Measurements from ENCODE around the gene HELZ2. TPM values are rescaled to one million over a fixed set of nuclear protein-coding genes. Genes with fewer than 3 reads are reported as not detected.

The HELZ2 gene
- total RNA-seq, 2 experiments from 2014 or later = 6.5 to 8.3 TPM

DNA sequence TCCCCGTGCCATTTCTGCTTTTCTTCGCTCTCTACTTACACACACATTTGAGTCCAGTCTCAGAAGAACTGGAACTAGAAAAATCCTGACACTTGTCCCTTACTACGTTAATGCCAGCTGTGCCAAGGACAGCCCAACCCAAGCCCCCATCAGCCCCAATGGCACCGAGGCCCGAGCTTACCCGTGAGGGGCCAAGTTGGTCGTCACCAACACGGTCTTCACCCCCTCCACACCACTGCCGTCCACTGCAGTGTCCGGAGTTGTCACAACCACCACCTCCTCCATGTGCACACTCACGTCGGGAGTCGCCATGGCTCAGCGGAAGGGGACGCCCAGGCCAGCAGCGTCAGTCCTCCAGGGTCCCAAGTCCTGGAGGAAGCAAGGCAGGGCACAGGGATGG lies 45.0 kb upstream of the HELZ2 start:
- no peak for DNase-seq (ENCODE audit: low spot score)
- H3K27ac ChIP-seq (ENCODE audit: low read depth, low read length, poor library complexity, severe bottlenecking) = no peak overlapping the region
- TF ChIP-seq EZH2phosphoT487 (IDR thresholded peaks at IDR 0.05; ENCODE audit: borderline replicate concordance, low read depth, low read length) = no peak
- TF ChIP-seq, protein P1, sequence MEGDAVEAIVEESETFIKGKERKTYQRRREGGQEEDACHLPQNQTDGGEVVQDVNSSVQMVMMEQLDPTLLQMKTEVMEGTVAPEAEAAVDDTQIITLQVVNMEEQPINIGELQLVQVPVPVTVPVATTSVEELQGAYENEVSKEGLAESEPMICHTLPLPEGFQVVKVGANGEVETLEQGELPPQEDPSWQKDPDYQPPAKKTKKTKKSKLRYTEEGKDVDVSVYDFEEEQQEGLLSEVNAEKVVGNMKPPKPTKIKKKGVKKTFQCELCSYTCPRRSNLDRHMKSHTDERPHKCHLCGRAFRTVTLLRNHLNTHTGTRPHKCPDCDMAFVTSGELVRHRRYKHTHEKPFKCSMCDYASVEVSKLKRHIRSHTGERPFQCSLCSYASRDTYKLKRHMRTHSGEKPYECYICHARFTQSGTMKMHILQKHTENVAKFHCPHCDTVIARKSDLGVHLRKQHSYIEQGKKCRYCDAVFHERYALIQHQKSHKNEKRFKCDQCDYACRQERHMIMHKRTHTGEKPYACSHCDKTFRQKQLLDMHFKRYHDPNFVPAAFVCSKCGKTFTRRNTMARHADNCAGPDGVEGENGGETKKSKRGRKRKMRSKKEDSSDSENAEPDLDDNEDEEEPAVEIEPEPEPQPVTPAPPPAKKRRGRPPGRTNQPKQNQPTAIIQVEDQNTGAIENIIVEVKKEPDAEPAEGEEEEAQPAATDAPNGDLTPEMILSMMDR (conservative IDR thresholded peaks at IDR 0.05; ENCODE audit: low read length) = no peak
- no peaks in the 10 kb centered on the region for H3K9me2 ChIP-seq (ENCODE audit: insufficient read depth, low read length)
- no TSS peak for BruUV-seq (replicated peaks)
- H3K9me3 ChIP-seq (ENCODE audit: low read length) = no peaks in the 10 kb centered on the region
- H3K4me3 ChIP-seq (ENCODE audit: low read depth, low read length, poor library complexity, severe bottlenecking) = no peak overlapping the region
- H2AFZ ChIP-seq (ENCODE audit: low read length) = no peak overlapping the region
- H3K4me1 ChIP-seq (ENCODE audit: insufficient read depth, low read length, poor library complexity, severe bottlenecking) = no peaks in the 10 kb centered on the region
- H4K20me1 ChIP-seq (ENCODE audit: insufficient read depth, low read length) = no peaks in the 10 kb centered on the region
- intact Hi-C loops (cut with micrococcal nuclease; ENCODE audit: unreplicated experiment) = no loop called here
- H3K36me3 ChIP-seq (ENCODE audit: insufficient read depth, low read length) = peaks cover 43% of the 10 kb centered on the region
- POLR2A ChIA-PET = no interaction called here
- H3K79me2 ChIP-seq (ENCODE audit: insufficient read depth, low read depth, low read length) = peaks cover 11% of the 10 kb centered on the region; the same call in 1 of the 2 replicates
- no peak overlapping the region for H3K4me2 ChIP-seq (ENCODE audit: low read length)
- CTCF ChIA-PET (ENCODE audit: unreplicated experiment) = no interaction called here

DNA sequence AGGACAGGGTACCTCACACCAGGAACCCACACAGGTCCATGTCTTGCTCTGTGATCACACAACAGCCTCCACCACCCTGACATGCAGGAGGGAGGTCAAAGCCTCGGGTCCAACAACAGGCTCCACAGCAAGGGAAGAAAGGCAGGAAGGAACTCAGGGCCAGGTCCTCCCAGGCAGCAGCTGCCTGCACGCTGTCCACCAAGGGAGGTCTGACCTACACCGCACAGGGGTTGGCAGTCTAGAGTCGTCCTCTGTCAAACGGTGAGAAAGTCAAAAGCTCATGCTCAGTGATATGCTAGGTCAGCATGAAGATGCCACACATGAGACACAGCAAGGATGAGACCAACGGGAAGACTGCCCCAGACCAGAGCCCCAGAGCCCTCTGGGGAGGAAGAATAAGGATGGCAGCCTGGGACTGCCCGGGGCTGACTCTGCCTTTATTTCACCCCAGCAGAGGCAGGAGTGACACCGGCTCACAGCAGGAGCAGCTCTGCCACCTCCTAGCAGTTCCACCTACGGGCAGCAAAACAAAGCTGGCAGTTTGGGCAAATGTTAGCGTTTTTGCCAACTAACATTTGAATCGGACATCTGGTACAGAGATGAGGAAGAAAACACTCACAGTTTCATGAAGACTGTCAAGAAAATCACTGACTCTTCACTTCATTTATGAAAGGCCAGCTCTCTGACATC lies 44.4 kb upstream of the HELZ2 start:
- H3K4me3 ChIP-seq (ENCODE audit: low read depth, low read length, poor library complexity, severe bottlenecking) = no peak overlapping the region
- BruUV-seq (replicated peaks) = no TSS peak
- no peaks in the 10 kb centered on the region for H3K9me2 ChIP-seq (ENCODE audit: insufficient read depth, low read length)
- TF ChIP-seq, protein P1 (conservative IDR thresholded peaks at IDR 0.05; ENCODE audit: low read length) = no peak
- no peak for TF ChIP-seq EZH2phosphoT487 (IDR thresholded peaks at IDR 0.05; ENCODE audit: borderline replicate concordance, low read depth, low read length)
- no peak for DNase-seq (ENCODE audit: low spot score)
- H3K4me2 ChIP-seq (ENCODE audit: low read length) = no peak overlapping the region
- H3K79me2 ChIP-seq (ENCODE audit: insufficient read depth, low read depth, low read length) = peaks cover 11% of the 10 kb centered on the region; the same call in 1 of the 2 replicates
- ChIA-PET CTCF (ENCODE audit: unreplicated experiment) (no interaction called here), POLR2A (no interaction called here)
- H4K20me1 ChIP-seq (ENCODE audit: insufficient read depth, low read length) = no peaks in the 10 kb centered on the region
- no peaks in the 10 kb centered on the region for H3K4me1 ChIP-seq (ENCODE audit: insufficient read depth, low read length, poor library complexity, severe bottlenecking)
- intact Hi-C loops (cut with micrococcal nuclease; ENCODE audit: unreplicated experiment) = no loop called here
- H3K36me3 ChIP-seq (ENCODE audit: insufficient read depth, low read length) = peaks cover 46% of the 10 kb centered on the region
- no peak overlapping the region for H2AFZ ChIP-seq (ENCODE audit: low read length)
- H3K9me3 ChIP-seq (ENCODE audit: low read length) = no peaks in the 10 kb centered on the region
- no peak overlapping the region for H3K27ac ChIP-seq (ENCODE audit: low read depth, low read length, poor library complexity, severe bottlenecking)

DNA sequence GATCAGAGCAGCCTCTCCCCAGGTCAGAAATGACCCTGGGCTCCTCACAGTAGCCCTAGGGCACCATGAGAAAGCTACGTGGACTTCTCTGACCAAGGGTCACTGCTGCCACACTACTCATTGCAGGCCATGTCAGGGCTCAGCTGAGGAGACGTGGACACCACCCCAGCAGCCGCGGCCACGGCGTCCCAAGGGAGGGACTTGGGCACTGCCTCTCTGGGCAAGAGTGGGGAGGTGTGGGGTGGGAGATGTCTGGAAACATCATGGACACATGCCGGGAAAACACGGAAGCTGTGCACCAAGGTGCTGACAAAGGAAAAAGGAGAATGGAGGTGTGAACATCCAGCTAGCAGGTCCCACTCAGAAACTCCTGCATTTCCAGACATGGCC lies 43.8 kb upstream of the HELZ2 start:
- no peaks in the 10 kb centered on the region for H4K20me1 ChIP-seq (ENCODE audit: insufficient read depth, low read length)
- TF ChIP-seq, protein P1 (conservative IDR thresholded peaks at IDR 0.05; ENCODE audit: low read length) = no peak
- TF ChIP-seq EZH2phosphoT487 (IDR thresholded peaks at IDR 0.05; ENCODE audit: borderline replicate concordance, low read depth, low read length) = no peak
- H3K36me3 ChIP-seq (ENCODE audit: insufficient read depth, low read length) = peaks cover 44% of the 10 kb centered on the region
- no peak for DNase-seq (ENCODE audit: low spot score)
- intact Hi-C loops (cut with micrococcal nuclease; ENCODE audit: unreplicated experiment) = no loop called here
- H3K4me1 ChIP-seq (ENCODE audit: insufficient read depth, low read length, poor library complexity, severe bottlenecking) = no peaks in the 10 kb centered on the region
- H3K9me3 ChIP-seq (ENCODE audit: low read length) = no peaks in the 10 kb centered on the region
- no peak overlapping the region for H3K4me3 ChIP-seq (ENCODE audit: low read depth, low read length, poor library complexity, severe bottlenecking)
- CTCF ChIA-PET (ENCODE audit: unreplicated experiment) = no interaction called here
- H3K4me2 ChIP-seq (ENCODE audit: low read length) = no peak overlapping the region
- no TSS peak for BruUV-seq (replicated peaks)
- no peak overlapping the region for H3K27ac ChIP-seq (ENCODE audit: low read depth, low read length, poor library complexity, severe bottlenecking)
- H3K9me2 ChIP-seq (ENCODE audit: insufficient read depth, low read length) = no peaks in the 10 kb centered on the region
- H2AFZ ChIP-seq (ENCODE audit: low read length) = no peak overlapping the region
- POLR2A ChIA-PET = no interaction called here
- H3K79me2 ChIP-seq (ENCODE audit: insufficient read depth, low read depth, low read length) = peaks cover 6% of the 10 kb centered on the region; the same call in 1 of the 2 replicates
